Fibroblast of peridontal ligament (primary cell): ENCODE data around the gene TP53I11.

ENCODE experiments used
- DNase-seq: peaks from one replicate; pipeline ENCODE4 v3.0.0-alpha.2; 2010; ENCODE audit errors: extremely low read depth

TP53I11 gene

GRCh38 chr11:44913502-44913901 is 37.2 kb downstream of the TP53I11 start:
- no peak for DNase-seq

- no peak for DNase-seq
Observed at GRCh38 chr11:44912270-44912987, 38.3 kb downstream of the TP53I11 start.

GRCh38 chr11:44911029-44911814 is 39.5 kb downstream of the TP53I11 start:
- DNase-seq, result peak; percentile 88

- no peak for DNase-seq
Observed at GRCh38 chr11:44910591-44910990, 40.1 kb downstream of the TP53I11 start.

- no peak for DNase-seq
Observed at GRCh38 chr11:44909557-44909956, 41.1 kb downstream of the TP53I11 start.

GRCh38 chr11:44906649-44907048 is 44.0 kb downstream of the TP53I11 start:
- no peak for DNase-seq

- DNase-seq, result no peak
Observed at GRCh38 chr11:44905131-44905866, 45.4 kb downstream of the TP53I11 start.

GRCh38 chr11:44904261-44905020 is 46.2 kb downstream of the TP53I11 start:
- no peak for DNase-seq

GRCh38 chr11:44903518-44903917 is 47.2 kb downstream of the TP53I11 start:
- no peak for DNase-seq

- no peak for DNase-seq
Observed at GRCh38 chr11:44903035-44903434, 47.6 kb downstream of the TP53I11 start.

GRCh38 chr11:44901786-44902185 is 48.9 kb downstream of the TP53I11 start:
- DNase-seq, result no peak

- DNase-seq, result no peak
Observed at GRCh38 chr11:44901120-44901633, 49.5 kb downstream of the TP53I11 start.

GRCh38 chr11:44899959-44900358 is 50.7 kb downstream of the TP53I11 start:
- peak; percentile 51 for DNase-seq

GRCh38 chr11:44893846-44894617 is 56.7 kb downstream of the TP53I11 start:
- DNase-seq, result peak; percentile 54

GRCh38 chr11:44893308-44893822 is 57.3 kb downstream of the TP53I11 start:
- DNase-seq, result no peak

GRCh38 chr11:44892843-44893242 is 57.8 kb downstream of the TP53I11 start:
- no peak for DNase-seq

- no peak for DNase-seq
Observed at GRCh38 chr11:44889266-44889665, 61.4 kb downstream of the TP53I11 start.

GRCh38 chr11:44887636-44888035 is 63.0 kb downstream of the TP53I11 start:
- no peak for DNase-seq

- peak; percentile 77 for DNase-seq
Observed at GRCh38 chr11:44886790-44887140, 63.9 kb downstream of the TP53I11 start.

GRCh38 chr11:44885919-44886789 is 64.5 kb downstream of the TP53I11 start:
- DNase-seq, result no peak
